Posterior cingulate gyrus (tissue), 11 donors: ENCODE data around the gene TMEM63B.
A peak's percentile ranks its signal among the peaks of the same experiment; 100 is the strongest.
"Not testable (repeated sequence)": the region's sequence is repeated elsewhere in the genome, so short reads cannot be mapped to it uniquely, and the experiment has no call there.

Experiments used
- DNase-seq, 10 donors: peaks; one replicate each; pipeline versions ENCODE4 v3.0.0 to v3.0.0-alpha.2; 2020 to 2021; ENCODE audit warnings: mixed read lengths in 3 of 10
- intact Hi-C: fragments of 100-400 bp; cut with DNase I; formaldehyde crosslinking; loops from one replicate; pipeline ENCODE4 v1.15.1; 2023

Gene TMEM63B

GRCh38 chr6:44138717-44139350, 11.5 kb downstream of the TMEM63B start:
- intact Hi-C loops, result no loop called here
- no peak for DNase-seq

- no peak for DNase-seq
- intact Hi-C loops, result no loop called here
Measured at GRCh38 chr6:44139351-44139743, 12.0 kb downstream of the TMEM63B start.

- intact Hi-C loops, result no loop called here
- DNase-seq, result peak in 1 of 10 donors; percentile 24
Measured at GRCh38 chr6:44142835-44143234, 15.5 kb downstream of the TMEM63B start.

- no peak for DNase-seq
- intact Hi-C loops, result no loop called here
Measured at GRCh38 chr6:44143731-44144130, 16.4 kb downstream of the TMEM63B start.

GRCh38 chr6:44144536-44144935, 17.2 kb downstream of the TMEM63B start:
- DNase-seq, result peak in 1 of 10 donors; percentile 17
- intact Hi-C loops, result not testable (repeated sequence)

- peak in 1 of 10 donors; percentile 48 for DNase-seq
- intact Hi-C loops, result no loop called here
Measured at GRCh38 chr6:44145839-44146238, 18.5 kb downstream of the TMEM63B start.

GRCh38 chr6:44146685-44147084, 19.3 kb downstream of the TMEM63B start:
- intact Hi-C loops, result no loop called here
- DNase-seq, result peak in 1 of 10 donors; percentile 25

- intact Hi-C loops, result no loop called here
- peak in 2 of 10 donors; percentile 56 to 78 for DNase-seq
Measured at GRCh38 chr6:44147256-44147655, 19.9 kb downstream of the TMEM63B start.

GRCh38 chr6:44148306-44148705, 21.0 kb downstream of the TMEM63B start:
- peak in 2 of 10 donors; percentile 75 to 77 for DNase-seq
- intact Hi-C loops, result no loop called here

- peak in 2 of 10 donors; percentile 52 to 77 for DNase-seq
- intact Hi-C loops, result no loop called here
Measured at GRCh38 chr6:44149369-44150012, 22.1 kb downstream of the TMEM63B start.

GRCh38 chr6:44150317-44150917, 23.1 kb downstream of the TMEM63B start:
- DNase-seq, result peak in 1 of 10 donors; percentile 62
- intact Hi-C loops, result no loop called here

- intact Hi-C loops, result loop anchor here (1.0 kb wide), 1 partner anchor 55 kb away; no protein-coding TSS in a partner anchor
Measured at GRCh38 chr6:44151348-44152108, 24.2 kb downstream of the TMEM63B start.

GRCh38 chr6:44152109-44152461, 24.7 kb downstream of the TMEM63B start:
- intact Hi-C loops, result loop anchor here (1.0 kb wide), 1 partner anchor 56 kb away; no protein-coding TSS in a partner anchor
- no peak for DNase-seq

More at GRCh38 chr6:44151348-44152108, 24.2 kb downstream of the TMEM63B start:
- peak; percentile 42 to 97 (median 76) for DNase-seq

- intact Hi-C loops, result loop anchor here (1.0 kb wide), 1 partner anchor 56 kb away; no protein-coding TSS in a partner anchor
- DNase-seq, result no peak
Measured at GRCh38 chr6:44152533-44152932, 25.2 kb downstream of the TMEM63B start.

GRCh38 chr6:44154067-44154466, 26.7 kb downstream of the TMEM63B start:
- DNase-seq, result no peak
- intact Hi-C loops, result no loop called here

- intact Hi-C loops, result no loop called here
- no peak for DNase-seq
Measured at GRCh38 chr6:44156494-44157151, 29.3 kb downstream of the TMEM63B start.

GRCh38 chr6:44157152-44157521, 29.8 kb downstream of the TMEM63B start:
- no peak for DNase-seq
- intact Hi-C loops, result no loop called here

- DNase-seq, result no peak
- intact Hi-C loops, result no loop called here
Measured at GRCh38 chr6:44158770-44159228, 31.4 kb downstream of the TMEM63B start, which contains the start of gene CAPN11. Gene CAPN11 (plus strand): TSS chr6:44158820. CDS start chr6:44158849, 29 bp downstream.

GRCh38 chr6:44161997-44162338, 34.6 kb downstream of the TMEM63B start:
- DNase-seq, result no peak

More at GRCh38 chr6:44161997-44162338, 34.6 kb downstream of the TMEM63B start:
- intact Hi-C loops, result no loop called here
